HTR-8/SVneo (cell line): ENCODE data around the gene CAPN6.

Source experiments
- DNase-seq: peaks from one replicate; pipeline ENCODE4 v3.0.0; 2011; ENCODE audit warnings: low spot score, mixed read lengths; ENCODE audit not compliant: insufficient read length
- FAIRE-seq: peaks from 2 replicates; lab custom pipeline; 2011; peaks lifted over from hg19 to GRCh38; lab: Jason Lieb, UNC

CAPN6 gene, protein sequence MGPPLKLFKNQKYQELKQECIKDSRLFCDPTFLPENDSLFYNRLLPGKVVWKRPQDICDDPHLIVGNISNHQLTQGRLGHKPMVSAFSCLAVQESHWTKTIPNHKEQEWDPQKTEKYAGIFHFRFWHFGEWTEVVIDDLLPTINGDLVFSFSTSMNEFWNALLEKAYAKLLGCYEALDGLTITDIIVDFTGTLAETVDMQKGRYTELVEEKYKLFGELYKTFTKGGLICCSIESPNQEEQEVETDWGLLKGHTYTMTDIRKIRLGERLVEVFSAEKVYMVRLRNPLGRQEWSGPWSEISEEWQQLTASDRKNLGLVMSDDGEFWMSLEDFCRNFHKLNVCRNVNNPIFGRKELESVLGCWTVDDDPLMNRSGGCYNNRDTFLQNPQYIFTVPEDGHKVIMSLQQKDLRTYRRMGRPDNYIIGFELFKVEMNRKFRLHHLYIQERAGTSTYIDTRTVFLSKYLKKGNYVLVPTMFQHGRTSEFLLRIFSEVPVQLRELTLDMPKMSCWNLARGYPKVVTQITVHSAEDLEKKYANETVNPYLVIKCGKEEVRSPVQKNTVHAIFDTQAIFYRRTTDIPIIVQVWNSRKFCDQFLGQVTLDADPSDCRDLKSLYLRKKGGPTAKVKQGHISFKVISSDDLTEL

GRCh38 chrX:111270339-111270738 lies at the start of gene CAPN6:
TSS of gene CAPN6 (minus strand) at chrX:111270483. CDS start at chrX:111263936, 6,547 bp downstream.
- no peak for DNase-seq

DNA sequence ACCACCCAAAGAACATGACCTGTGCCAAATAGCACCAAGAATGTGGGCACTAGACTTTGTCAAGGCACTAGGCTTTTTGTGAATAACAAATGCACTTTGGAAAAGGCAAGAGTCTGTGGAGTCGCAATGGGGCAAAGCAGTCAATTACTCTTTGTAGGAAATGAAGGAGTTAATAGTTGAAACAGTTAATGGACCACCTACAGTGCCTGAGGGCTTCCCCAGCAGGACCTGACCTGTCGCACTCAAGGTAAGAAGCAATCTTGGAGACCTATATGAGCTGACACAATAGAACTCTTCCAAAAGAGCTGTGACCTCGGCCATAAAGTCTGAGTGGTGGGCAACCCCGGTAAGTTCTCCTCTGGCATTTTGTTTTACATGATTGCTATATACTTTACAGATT lies 49.2 kb upstream of the CAPN6 start:
- DNase-seq (no peak), FAIRE-seq (no peak)

More at GRCh38 chrX:111270339-111270738, at the start of gene CAPN6:
- no peak for FAIRE-seq

GRCh38 chrX:111318901-111319300 lies 48.6 kb upstream of the CAPN6 start:
- FAIRE-seq (no peak), DNase-seq (no peak)

DNA sequence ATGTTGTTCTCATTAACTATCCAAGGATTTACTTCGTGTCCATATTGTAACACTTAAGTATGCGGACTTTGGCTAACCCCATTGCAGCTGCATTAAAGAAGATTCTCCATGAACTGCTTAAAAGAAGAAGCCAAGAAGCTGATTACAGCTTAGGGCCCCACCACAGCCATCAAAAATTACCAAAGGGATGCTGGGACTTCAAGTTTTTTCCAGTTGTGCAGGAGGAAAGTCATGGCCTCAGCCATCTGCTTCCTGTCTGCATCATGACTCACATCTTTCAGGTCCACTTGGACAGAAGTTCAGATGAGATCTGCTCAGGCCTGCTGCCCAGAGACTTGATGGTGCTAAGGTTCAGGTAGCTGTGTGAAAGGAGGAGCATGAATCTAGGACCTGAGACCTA lies 38.8 kb upstream of the CAPN6 start:
- FAIRE-seq (no peak), DNase-seq (no peak)

DNA sequence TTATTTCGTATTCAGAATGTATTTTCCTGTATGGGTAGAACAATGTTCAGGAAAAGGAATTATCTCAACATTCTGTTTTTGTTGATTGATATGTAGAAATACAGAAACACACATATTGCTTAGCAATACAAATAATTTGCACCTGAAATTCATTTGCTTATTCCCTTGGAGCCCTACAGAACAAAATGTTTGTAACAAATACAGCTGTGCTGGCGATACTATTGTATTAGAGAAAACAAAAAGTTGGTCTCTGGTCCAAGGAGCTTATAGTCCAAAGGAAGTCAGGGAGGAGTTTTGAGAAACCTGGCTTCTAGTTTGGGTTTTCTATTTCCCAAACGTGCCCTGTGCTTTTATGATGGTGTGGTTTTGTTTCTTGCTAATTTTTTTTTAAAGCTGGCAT lies 37.8 kb upstream of the CAPN6 start:
- FAIRE-seq (no peak), DNase-seq (no peak)

DNA sequence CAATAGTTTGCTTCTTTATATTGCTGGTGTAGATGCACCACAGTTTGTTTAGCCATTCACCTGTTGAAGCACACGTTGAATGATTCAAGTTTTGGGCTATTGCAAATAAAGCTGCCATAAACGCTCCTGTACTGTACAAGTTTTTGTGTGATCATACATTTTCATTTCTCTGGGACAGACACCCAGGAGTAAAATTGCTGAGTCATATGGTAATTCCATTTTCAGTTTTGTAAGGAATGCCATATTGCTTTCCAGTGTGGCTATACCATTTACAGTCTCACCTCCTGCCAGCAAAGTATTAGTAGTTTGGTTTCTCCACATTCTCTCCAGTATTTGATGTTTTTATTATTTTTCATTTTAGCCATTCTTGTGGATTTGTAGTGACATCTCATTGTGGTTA lies 32.0 kb upstream of the CAPN6 start:
- DNase-seq (no peak), FAIRE-seq (no peak)

DNA sequence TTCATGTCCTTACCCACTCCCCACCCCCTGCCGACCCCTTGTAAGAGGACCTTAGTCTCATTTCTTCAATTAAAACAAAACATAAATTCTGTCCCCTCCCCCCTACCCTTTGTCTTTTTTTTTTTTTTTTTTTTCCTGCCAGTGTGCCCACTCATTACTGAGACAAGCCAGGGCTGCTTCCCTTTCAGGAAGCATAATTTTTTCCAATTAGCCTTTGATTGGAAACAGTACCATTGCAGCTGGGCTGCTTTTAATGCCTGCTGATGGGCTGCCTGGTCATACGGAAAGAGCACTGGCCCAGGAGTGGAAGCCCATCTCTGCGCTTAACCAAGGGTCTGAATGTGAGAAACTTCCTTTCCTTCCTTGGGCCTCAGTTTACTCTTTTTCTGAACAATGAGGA lies 18.6 kb upstream of the CAPN6 start:
- DNase-seq: no peak
- no peak for FAIRE-seq

GRCh38 chrX:111284631-111285293 lies 14.5 kb upstream of the CAPN6 start:
- DNase-seq (no peak), FAIRE-seq (no peak)

- DNase-seq (no peak), FAIRE-seq (no peak)
These were observed 13.2 kb upstream of the CAPN6 start for GRCh38 chrX:111283446-111283845.

DNA sequence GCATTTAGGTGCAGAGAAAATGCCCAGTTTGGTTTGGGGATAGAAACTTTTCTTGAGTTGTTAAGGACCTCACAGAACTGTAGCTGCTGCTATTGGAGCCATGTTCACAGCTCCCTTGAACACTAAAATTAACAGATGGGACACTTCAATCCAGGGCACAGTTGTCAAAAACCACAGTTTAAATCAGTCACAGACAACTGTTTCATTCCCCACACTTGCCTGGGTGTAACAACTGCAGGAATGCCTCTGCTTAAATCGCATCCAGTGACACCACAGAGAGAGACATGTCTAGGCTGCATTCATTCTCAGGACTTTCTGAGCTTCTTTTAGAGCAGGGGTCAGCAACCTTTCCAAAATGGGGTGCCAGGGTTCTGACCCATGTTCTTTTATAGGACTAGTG lies 12.7 kb upstream of the CAPN6 start:
- FAIRE-seq (no peak), DNase-seq (no peak)

DNA sequence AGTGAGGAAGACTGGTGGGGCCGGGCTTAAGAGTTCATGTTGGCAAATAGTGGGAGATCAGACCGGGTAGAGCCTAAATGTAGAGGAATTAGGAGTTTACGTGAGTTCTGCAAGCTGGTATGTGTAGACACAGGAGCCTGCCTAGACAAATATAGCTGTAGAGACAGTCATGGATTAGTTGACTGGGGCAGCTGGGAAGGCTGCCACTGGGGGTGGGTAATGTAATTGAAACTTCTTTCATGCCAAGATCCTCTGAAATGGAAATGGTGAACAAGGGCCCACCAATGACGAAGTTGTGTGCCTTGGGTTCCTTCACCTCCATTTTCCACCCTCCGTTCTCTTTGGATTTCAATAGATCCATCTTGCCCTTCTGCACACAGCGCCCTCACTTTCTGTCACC lies 11.9 kb upstream of the CAPN6 start:
- no peak for FAIRE-seq
- no peak for DNase-seq

DNA sequence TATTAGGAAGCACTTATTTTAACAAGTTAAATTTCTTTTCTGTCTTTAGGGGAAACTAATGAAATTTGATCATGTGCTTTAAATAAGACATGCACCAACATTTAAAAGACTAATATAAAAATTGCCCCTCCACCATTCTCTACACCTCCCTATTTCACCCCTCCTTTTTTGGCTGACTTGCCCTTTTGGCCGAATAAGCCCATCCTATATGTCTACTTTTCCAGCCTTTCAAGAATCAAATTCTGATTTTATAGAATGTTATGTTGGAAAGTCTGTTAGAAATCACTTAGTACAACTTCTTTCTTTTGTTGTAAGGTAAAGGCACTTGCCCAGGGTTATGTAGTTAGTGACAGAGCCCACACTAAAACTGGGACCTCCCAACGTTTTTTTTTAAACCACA lies 1.8 kb downstream of the CAPN6 start:
- no peak for DNase-seq
- FAIRE-seq: no peak

- DNase-seq (no peak), FAIRE-seq (no peak)
These were observed 4.8 kb downstream of the CAPN6 start for GRCh38 chrX:111265486-111265885.

- FAIRE-seq (no peak), DNase-seq (no peak)
These were observed 5.9 kb downstream of the CAPN6 start for GRCh38 chrX:111264385-111264784.

DNA sequence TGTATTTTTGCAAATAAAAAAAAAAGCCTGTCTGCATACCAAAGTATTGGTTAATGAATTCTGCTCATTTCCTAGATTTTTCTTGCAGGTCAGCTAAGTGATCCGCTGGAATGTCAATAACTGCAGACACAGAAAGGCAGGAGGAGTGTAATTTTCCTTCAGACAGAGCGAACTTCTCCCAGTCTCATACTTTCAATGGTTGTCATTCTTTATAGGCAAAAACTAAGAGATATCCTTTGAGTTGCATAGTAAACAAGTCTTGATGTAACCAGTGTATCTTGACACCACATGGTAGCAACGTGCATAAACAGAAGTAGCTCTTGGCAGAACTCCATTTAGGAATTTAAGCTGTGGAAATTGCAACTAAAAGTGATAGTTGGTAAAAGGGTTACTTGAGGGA lies 8.2 kb downstream of the CAPN6 start:
- DNase-seq: no peak
- FAIRE-seq: no peak

- DNase-seq (no peak), FAIRE-seq (no peak)
These were observed 9.8 kb downstream of the CAPN6 start for GRCh38 chrX:111260451-111260850.

GRCh38 chrX:111259559-111259958 lies 10.7 kb downstream of the CAPN6 start:
- DNase-seq: no peak
- no peak for FAIRE-seq

DNA sequence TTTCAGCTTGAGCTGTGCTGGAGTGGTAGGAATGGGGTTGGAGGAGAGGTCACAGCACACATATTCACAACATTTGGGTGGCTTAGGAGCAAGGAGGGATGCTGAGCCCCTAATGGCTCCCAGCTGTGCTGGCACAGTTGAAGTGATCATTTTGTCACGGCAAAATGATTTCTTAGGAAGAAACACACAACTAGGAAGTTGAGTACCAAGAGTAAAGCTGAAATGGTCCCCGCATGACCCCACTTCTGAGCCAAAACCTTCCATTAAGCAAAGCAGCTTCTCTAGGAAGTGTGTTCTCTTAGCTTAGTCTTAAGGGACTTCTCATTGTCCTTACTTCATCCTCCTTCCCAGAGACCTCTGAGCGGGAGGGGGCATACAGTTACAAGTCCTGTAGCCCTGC lies 12.6 kb downstream of the CAPN6 start:
- DNase-seq (no peak), FAIRE-seq (no peak)

DNA sequence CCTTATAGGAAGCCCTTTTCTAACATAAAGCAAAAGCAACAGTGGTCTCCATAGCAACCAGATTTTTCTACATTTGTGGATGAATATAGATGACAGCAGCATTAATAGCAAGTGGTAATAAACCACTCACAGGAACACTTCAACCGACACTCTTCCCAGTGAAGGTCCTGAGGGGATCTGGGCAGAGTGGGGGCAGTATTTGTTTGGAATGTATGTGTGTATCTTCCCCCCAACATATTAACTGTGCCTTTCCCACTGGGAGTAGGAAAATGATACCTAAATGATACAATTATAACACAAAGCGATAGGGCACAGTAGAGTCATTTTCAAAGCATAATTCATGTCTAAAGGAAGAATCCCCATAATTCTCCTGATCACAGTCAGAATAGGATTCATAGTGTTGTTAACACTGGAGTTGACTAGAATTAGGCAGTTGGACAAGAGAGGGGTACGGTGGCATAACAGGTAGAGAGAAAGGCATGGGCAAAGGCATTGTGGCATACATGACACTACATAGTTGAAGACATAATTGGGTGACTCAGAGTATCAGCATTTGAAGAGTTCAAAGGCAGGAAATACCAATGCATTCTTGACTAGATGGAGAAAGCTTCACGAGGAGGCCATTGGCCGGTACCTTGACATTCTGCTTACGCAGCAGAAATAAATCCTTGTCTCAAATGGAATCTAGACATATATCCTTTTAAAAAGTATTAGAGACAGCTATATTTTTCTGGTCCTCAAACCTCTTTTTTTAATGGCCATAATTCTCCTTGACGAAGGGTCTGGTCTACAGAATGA lies 15.2 kb downstream of the CAPN6 start:
- DNase-seq (peak; percentile 5), FAIRE-seq (no peak)

DNA sequence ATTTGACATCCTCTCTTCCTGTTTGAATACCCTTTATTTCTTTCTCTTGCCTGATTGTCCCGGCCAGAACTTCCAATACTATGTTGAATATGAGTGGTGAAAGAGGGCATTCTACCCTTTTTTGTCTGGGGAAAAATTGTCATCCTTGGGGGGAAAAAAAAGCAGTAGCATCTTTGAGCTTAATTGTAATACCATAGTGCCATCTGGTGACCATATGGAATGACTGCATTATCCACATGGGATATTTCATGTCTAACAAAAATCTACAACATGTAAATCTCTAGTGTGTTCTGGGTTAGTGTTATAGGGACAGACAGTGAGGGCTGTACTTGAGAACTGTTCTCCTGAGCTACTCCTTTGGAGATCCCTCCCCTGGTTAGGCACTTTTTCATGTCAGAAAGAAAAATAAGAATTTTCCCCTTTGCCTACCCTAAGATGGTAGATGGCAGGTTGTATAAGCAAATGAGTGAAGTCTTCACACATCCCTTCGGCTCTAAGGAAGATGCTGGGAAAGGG lies 26.0 kb downstream of the CAPN6 start:
- no peak for FAIRE-seq
- no peak for DNase-seq
